Activated CD4-positive, CD25-positive, alpha-beta regulatory T cell treated with anti-CD3 and anti-CD28 coated beads, Interleukin-2, amount 50 U/mL, for 24 hours (primary cell): Measurements from ENCODE around the gene RUNX1.
A peak's percentile ranks its signal among the peaks of the same experiment; 100 is the strongest.

Source experiments
- ATAC-seq, 2 donors: fragments of 150-1000 bp; cut with Tn5 transposase; one replicate each; pipeline ENCODE4 v1.10.0; 2021; ENCODE audit warnings: mild to moderate bottlenecking in 1 of 2, moderate library complexity in 1 of 2

The RUNX1 gene

DNA sequence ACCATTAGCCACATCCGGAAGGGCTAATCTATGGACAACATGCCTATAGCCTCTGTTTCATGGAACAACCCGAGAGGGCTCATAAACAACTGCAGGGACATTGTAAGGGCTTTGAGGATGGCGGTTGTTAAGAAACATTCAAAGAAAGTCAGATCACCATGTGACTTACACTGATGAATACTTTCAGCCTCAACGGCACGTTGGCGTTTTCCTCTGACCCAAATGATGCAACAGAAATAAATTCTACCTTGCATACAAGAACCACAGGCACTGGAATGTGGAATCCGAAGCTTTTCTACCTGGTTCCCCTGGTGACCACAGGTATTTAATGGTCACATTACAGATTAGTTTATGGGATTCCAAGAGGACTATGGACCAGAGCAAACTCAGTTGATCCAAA, 273.3 kb downstream of the RUNX1 start:
- no peak for ATAC-seq

DNA sequence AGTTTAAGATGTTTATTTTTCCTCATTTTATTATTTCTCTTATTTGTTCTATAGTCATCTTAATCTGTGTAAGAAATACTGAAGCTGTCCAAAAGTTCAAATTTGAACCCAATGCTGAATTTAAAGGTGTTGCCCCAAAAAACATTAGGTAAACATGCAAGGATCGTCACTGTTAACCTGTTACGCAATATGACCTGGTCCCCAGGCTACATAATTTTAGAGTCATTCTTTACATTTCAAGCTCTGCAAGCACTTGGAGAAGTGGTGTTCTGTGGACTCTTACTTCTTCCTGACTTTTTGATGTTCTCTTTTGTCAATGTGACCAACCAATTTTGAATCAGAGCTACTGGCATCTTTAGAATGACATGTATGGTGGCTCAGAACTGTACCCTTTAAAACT, 274.4 kb downstream of the RUNX1 start:
- ATAC-seq: no peak

DNA sequence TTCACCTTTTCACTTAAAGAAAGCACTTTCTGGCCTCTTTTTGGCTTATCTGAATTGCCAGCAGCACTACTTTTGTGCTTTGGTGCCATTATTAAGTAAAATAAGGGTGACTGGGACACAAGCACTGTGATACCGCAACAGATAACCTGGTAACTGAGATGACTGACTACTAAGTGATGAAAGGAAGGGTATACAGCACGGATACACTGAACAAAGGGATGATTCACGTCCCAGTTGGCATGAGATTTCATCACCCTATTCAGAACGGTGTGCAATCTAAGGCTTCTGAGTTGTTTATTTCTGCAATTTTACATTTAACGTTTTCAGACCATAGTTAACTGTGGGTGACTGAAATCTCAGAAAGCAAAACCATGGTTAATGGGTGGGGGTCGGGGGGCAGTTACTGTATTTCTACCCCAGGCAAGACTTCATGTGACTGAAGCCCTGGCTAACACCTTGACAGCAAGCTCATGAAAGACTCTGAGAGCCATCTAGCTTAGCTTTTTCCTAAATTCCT, 277.5 kb downstream of the RUNX1 start:
- ATAC-seq: no peak

DNA sequence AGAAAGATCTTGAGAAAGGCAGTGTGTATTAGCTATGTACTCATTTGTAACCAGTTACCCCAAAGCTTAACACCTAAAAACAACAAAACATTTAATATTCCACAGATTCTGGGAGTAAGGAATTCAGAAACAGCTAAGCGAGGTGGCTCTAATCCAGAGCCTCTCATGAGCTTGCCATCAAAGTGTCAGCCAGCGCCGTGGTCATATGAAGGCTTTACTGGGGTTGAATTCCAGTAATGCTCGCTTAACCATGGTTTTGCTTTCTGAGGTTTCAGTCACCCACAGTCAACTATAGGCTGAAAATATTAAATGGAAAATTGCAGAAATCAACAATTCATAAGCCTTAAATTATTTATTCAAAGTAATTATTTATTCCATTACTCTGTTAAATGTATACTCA, 278.5 kb downstream of the RUNX1 start:
- no peak for ATAC-seq

DNA sequence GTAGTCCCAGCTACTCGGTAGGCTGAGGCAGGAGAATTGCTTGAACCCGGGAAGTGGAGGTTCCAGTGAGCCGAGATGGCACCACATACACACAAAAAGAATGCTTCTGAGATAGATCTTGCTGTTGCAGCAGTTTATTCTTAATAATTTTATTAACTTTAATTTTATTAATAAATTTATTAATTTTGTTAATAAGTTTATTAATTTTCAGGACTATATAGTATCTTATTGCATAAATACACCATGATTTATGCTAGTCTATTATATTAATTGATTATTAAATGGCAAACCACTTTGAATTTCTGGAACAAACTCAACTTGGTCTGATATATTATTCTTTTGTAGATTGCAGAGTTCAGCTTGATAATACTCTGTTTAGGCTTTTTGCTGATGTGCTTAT, 280.8 kb downstream of the RUNX1 start:
- no peak for ATAC-seq

DNA sequence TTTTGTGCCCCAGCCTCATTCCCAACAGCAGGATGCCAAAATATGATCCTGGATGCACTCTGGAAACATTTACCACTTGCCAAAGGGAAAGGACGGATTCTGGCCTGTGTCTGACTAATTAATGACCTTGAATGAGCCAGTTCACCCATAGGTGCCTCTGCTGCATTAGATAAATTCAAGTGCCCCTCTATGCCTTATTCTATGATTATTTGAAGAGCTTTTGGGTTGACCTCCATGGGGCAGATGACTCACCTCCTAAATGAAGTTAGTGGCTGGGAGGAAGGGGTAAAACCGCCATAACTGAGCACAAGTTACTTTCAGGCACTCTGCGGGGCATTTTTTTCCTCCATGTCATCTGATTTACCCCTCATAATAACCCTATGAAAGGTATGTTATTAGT, 282.2 kb downstream of the RUNX1 start:
- ATAC-seq: no peak

DNA sequence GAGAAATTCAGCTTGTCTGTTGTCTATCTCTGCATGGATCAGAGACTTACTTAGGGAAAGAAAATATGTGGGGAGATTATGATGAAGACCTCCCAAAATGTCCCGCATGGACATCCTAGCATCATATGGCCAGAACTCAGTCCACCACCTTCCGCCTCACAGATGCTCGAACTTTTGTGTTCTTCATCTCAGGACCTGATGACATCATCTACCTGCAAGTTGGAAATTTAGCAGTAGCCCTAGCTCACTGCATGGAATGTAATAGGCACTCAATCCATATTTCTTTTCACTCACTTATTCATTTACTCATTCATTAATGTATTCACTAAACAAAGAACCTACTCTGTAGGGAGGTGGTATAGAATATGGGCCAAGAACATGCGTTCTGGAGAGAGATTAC, 283.5 kb downstream of the RUNX1 start:
- no peak for ATAC-seq

DNA sequence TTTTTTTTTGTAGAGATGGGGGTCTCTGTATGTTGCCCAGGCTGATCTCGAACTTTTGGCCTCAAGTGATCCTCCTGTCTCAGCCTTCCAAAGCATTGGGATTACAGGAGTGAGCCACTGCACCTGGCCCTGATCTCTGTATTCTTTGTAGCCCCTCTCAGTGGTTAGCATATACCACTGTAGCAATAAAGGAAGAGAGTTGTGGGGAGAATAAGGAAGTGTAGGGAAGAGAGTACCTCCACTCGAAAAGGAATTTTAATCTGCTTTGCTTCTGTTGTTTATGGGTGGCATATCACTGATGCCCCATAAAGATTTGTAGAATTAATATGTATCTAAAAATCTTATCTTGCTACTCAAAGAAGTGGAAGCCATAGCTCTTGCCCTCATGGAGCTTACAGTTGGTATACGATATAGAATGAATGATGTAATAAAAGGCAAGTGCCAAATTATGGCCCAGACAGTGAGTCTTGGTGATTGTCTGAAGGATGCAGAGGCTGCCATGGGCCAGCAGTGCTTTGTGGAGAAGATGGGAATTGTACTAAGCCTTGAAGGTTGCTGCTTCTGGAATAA, 284.3 kb downstream of the RUNX1 start:
- no peak for ATAC-seq

DNA sequence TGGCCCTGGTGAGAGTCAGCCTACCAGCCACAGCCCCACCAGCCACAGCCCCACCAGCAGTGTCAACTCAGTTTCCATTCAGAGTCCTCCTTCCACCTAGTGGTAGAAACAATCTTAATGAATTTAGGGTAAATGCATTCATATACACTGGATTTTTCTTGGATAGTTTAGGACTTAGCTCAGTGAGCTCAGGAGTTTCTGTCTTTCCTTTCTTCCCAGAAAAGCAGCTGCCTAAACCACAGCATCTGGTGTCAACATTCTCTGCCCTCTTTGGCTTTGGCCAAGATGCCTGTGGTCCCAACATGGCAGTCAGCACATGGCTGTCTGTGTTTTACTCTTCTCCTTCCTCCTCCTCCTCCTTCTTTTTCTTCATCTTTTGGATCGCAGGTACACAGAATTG, 286.3 kb downstream of the RUNX1 start:
- ATAC-seq: no peak

DNA sequence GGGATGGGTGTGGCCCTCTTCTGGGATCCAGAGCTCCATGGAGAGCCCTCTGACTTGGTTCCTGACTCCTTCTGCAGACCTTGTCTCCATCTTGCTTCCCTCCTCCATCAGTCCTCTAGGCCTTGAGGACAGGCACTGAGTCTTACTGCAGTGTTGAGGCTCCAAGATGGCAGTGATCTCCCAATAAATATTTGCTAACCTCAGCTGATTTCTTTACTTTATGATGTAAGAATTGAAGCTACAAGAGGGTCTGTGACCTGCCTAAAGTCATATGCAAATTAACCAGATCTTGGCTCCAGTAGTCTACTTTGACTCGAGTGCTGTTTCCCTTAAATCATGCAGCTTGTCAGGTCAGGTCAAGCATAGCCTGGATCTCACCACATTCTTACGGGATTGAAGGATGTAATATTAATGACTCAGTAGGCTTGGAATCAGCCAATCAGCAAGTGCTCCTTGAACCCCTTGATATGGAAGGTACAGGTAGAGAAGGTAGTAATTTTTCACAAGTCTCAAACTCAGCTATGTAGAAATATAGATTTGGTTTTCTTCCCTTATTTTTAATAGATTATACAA, 287.3 kb downstream of the RUNX1 start:
- no peak for ATAC-seq

DNA sequence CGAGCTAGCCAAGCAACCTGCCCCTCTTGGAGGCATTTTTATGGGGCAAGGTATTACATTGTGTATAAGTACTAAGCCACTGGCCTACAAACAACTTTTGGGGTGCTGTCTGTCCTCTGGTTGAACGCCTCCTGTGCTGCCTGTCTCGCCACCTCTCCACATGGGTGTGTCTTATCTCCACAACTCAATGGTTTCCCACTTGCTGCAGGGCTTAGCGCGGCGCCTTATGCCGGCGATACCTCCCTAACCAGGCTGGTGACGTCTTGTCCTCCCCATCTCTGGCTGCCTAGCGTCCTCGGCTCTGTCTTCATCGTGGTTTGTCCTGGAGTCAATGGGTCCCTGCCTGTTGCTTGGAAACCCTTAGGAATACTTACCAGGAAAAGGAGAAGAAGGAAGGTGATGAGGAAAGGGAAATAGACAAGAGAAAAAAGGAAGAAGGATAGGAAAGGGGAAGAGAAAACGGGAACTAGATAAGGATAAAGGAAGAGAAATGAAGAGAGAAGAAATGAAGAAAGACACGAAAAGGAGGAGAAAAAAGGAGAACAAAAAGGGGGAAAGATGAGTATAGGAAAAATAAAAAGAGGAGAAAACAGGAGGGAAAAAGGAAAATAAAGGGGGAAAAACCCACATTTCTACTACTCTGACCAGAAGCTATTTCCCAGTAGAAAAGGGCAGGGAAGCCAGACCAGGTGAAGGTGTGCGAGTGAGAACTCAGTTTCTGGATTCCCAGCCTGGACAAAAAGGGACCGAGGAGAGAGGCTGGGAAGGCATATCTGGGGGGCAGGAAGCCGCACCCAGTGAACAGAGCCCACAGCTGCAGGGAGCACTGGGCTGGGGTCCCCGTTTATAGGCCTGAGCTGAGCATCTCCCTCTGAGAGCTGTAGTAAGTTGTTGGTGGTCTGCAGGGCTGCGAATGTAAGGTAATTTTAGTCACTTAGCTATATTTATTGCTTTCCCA, 294.1 kb downstream of the RUNX1 start:
- ATAC-seq: no peak

DNA sequence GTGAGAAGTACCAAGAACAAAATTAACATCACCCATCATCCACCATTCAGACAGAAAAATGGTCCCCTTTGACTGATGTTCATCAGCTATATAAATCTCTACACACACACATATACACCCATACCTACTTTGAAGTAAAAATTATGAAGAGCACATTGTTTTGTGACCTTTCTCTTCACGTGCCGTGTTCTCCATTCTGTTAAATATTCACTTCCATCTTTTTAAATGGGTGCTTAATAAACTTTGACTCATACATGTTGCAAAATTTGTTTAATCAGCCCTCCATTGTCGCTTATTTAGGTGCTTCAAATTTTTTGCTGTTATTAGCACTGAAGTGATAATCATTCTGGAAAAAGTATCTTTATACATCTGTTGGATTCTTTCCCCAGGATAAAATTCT, 300.2 kb downstream of the RUNX1 start:
- ATAC-seq: no peak

DNA sequence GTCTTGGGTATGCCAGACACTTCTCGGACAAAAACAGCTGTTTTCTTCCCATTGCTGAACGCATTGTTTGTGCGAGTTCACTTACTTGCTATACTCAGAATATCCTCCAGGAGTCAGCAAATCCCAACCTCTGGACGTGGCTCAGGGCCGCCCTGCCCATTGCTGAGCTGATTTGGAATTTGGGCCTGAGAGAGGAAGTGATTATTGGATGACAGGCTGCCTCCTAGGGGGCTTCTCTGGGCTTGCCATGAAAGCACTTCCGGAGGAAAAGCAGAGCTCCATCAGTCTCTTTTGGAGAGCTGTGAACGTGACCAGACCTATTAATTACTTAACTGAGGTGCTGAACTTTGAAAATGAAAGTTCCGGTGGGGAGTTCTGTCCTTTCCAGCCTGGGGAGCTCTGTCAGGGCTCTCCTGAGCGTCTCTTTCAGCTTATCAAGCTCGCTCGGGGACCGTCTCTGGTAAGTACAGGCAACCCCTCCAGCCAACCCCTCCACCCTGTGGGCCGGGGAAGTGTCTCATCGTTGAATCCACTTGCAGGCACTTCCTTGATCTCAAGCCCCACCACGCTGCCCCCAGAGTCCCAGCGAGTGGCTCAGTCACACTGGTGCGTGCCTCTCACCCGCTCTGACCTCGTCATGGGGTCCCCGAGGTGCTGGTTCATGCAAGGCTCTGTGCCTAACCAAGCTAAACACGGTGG, 303.4 kb downstream of the RUNX1 start:
- peak; percentile 77 to 80 for ATAC-seq

DNA sequence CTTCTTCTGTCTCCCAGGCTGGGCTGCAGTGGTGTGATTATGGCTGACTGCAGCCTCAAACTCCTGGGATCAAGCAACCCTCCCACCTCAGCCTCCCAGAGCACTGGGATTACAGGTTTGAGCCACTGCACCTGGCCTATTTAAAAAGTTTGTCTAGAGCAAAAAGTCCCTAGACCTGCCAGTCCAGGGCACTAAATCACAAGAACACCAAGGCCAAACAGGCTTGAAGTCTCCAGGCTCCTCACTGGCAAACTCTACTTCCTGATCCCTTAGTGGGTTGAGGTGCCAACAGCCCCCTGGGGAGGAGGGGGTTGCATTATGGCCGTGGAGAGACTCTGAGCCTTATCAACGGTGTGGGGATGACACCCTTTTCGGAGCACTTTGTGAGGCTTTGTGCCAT, 304.3 kb downstream of the RUNX1 start:
- no peak for ATAC-seq

DNA sequence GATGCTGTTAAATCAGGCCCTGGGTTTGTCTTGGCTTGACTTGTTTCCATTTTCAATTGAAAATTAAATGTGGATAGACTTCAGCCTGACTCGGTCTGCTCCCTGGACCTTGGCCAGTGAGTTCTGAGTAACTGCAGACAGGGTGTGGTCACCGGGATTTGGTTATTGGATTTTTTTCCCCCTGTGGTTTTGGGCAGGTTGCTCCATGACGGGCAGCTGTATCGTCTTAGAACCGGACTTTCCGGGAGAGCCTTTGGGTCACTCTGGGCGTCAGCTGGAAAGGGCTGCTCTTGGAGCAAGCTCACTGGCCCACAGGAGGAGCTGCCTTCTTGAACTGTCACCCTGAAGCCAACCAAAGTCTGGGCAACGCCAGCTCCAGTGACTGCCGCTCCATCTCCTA, 305.3 kb downstream of the RUNX1 start:
- no peak for ATAC-seq

DNA sequence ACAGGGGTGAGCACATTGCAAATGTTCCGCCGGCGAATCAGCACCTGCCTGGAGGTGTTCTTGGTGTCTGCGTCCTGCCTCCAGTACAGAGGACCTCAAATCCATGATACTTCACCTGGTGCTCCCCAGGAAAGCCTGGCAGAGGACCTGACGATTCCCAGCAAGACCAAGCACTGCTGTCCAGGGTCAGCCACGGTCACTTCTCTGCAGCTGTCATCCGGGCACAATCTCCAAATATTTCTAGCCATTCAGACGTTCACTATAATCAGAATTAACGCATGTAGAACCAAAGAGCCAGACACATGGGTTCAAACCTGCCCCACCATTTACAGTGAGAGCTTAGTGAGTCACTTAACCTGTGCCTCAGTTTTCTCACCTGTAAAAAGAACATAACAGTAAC, 305.8 kb downstream of the RUNX1 start:
- no peak for ATAC-seq

DNA sequence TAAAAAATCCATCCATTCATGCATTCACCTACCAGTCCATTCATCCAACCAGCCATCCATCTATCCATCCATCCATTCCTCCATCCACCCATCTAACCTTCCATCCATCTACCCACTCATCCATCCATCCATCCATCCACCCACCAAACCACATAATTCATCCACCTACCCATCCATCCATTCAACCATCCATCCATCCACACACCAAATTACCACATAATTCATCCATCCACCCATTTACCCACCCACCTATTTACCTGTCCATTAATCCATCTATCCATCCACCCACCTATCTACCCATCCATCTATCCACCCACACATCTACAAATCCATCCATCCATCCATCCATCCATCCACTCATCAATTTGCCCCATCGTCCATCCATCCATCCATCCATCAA, 308.9 kb downstream of the RUNX1 start:
- no peak for ATAC-seq
